Mesenchymal stem cell (in vitro differentiated cells and primary cell): Measurements from ENCODE around the gene ZDHHC14.
"Not testable (repeated sequence)": the region's sequence is repeated elsewhere in the genome, so short reads cannot be mapped to it uniquely, and the experiment has no call there.

ENCODE experiments used
- DNase-seq: peaks from one replicate; pipeline ENCODE4 v3.0.0-alpha.2; 2013
- H2AFZ ChIP-seq: one replicate; pipeline ENCODE4 v1.6.1; 2013; ENCODE audit warnings: low read depth, mild to moderate bottlenecking, control low read depth, inconsistent platforms, low read length, moderate library complexity
- H2AK5ac ChIP-seq: 2 replicates; pipeline ENCODE4 v1.6.1; 2013; ENCODE audit warnings: low read length, moderate library complexity, mild to moderate bottlenecking, inconsistent platforms; ENCODE audit not compliant: severe bottlenecking
- H2BK120ac ChIP-seq: one replicate; pipeline ENCODE4 v1.6.1; 2013; ENCODE audit warnings: low read depth, mild to moderate bottlenecking, inconsistent platforms, low read length, moderate library complexity
- H2BK12ac ChIP-seq, 2 experiments: one replicate each; pipeline ENCODE4 v1.6.1; 2013; ENCODE audit warnings: inconsistent platforms in 2 of 2, low read length in 2 of 2, mild to moderate bottlenecking in 2 of 2, moderate library complexity in 2 of 2, control low read depth in 1 of 2
- H2BK15ac ChIP-seq: one replicate; pipeline ENCODE4 v1.6.1; 2013; ENCODE audit warnings: mild to moderate bottlenecking, low read depth, inconsistent platforms; ENCODE audit not compliant: poor library complexity, severe bottlenecking
- H2BK5ac ChIP-seq: 2 replicates; pipeline ENCODE4 v1.6.1; 2013; ENCODE audit warnings: low read depth, mild to moderate bottlenecking, low read length, control low read depth, inconsistent platforms; ENCODE audit not compliant: poor library complexity, severe bottlenecking
- H3K14ac ChIP-seq, 2 experiments: one replicate each; pipeline ENCODE4 v1.6.1; 2013; ENCODE audit warnings: inconsistent platforms in 2 of 2, low read length in 2 of 2, control low read depth in 1 of 2, mild to moderate bottlenecking in 1 of 2, moderate library complexity in 1 of 2
- H3K18ac ChIP-seq, 2 experiments: one replicate each; pipeline ENCODE4 v1.6.1; 2013; ENCODE audit warnings: inconsistent platforms in 2 of 2, low read length in 2 of 2, control low read depth in 1 of 2, low read depth in 1 of 2, mild to moderate bottlenecking in 1 of 2
- H3K23ac ChIP-seq, 2 experiments: one replicate each; pipeline ENCODE4 v1.6.1; 2013; ENCODE audit warnings: inconsistent platforms in 2 of 2, low read length in 2 of 2, mild to moderate bottlenecking in 2 of 2, moderate library complexity in 2 of 2, control low read depth in 1 of 2
- H3K27ac ChIP-seq: 2 replicates; pipeline ENCODE4 v1.5.1; 2013; ENCODE audit warnings: mild to moderate bottlenecking, moderate library complexity, low read length, control low read depth, inconsistent platforms; ENCODE audit not compliant: poor library complexity, severe bottlenecking
- H3K27me3 ChIP-seq, 2 experiments: 2 replicates each; pipeline versions ENCODE4 v1.6.1 to v1.7.0; 2013; ENCODE audit warnings: low read length in 2 of 2, mild to moderate bottlenecking in 2 of 2, moderate library complexity in 2 of 2, control low read depth in 1 of 2, inconsistent platforms in 1 of 2; ENCODE audit not compliant: control insufficient read depth in 1 of 2, insufficient read depth in 1 of 2
- H3K36me3 ChIP-seq, 2 experiments: 2 replicates each; pipeline versions ENCODE4 v1.6.1 to v1.7.0; 2013; ENCODE audit warnings: low read length in 2 of 2, control low read depth in 1 of 2, inconsistent platforms in 1 of 2, low read depth in 1 of 2, mild to moderate bottlenecking in 1 of 2; ENCODE audit not compliant: insufficient read depth in 2 of 2, control insufficient read depth in 1 of 2
- H3K4ac ChIP-seq, 2 experiments: one replicate each; pipeline ENCODE4 v1.6.1; 2013; ENCODE audit warnings: inconsistent platforms in 2 of 2, low read length in 2 of 2, mild to moderate bottlenecking in 2 of 2, moderate library complexity in 2 of 2, control low read depth in 1 of 2, low read depth in 1 of 2
- H3K4me1 ChIP-seq: 2 replicates; pipeline ENCODE4 v1.6.1; 2013; ENCODE audit warnings: low read depth, low read length, control low read depth; ENCODE audit not compliant: control insufficient read depth, insufficient read depth
- H3K4me2 ChIP-seq: 2 replicates; pipeline ENCODE4 v1.6.1; 2013; ENCODE audit warnings: low read length, mild to moderate bottlenecking, inconsistent platforms; ENCODE audit not compliant: poor library complexity, severe bottlenecking
- H3K4me3 ChIP-seq, 2 experiments: 2 replicates each; pipeline versions ENCODE4 v1.5.1 to v1.7.0; 2013; ENCODE audit warnings: low read length in 2 of 2, mild to moderate bottlenecking in 2 of 2, control low read depth in 1 of 2, low read depth in 1 of 2; ENCODE audit not compliant: insufficient read depth in 1 of 2
- H3K79me1 ChIP-seq: replicated peaks from 2 replicates; pipeline ENCODE4 v1.6.1; 2013; ENCODE audit warnings: mild to moderate bottlenecking, control low read depth, low read length, inconsistent platforms; ENCODE audit not compliant: poor library complexity, severe bottlenecking
- H3K9ac ChIP-seq: 2 replicates; pipeline ENCODE4 v1.7.0; 2013; ENCODE audit warnings: mild to moderate bottlenecking, low read length, moderate library complexity
- H3K9me3 ChIP-seq: 2 replicates; pipeline ENCODE4 v1.7.0; 2013; ENCODE audit warnings: mild to moderate bottlenecking, low read length; ENCODE audit not compliant: control insufficient read depth
- H4K8ac ChIP-seq: one replicate; pipeline ENCODE4 v1.6.1; 2013; ENCODE audit warnings: inconsistent platforms, mild to moderate bottlenecking, low read length, moderate library complexity
- H4K91ac ChIP-seq: one replicate; pipeline ENCODE4 v1.6.1; 2013; ENCODE audit warnings: mild to moderate bottlenecking, low read length, inconsistent platforms
- WGBS: methylation state at CpG from one replicate; pipeline ENCODE4 v1.1.7; 2013; ENCODE audit warnings: mixed read lengths; 5-methylcytosine and 5-hydroxymethylcytosine counted together

Gene ZDHHC14

DNA sequence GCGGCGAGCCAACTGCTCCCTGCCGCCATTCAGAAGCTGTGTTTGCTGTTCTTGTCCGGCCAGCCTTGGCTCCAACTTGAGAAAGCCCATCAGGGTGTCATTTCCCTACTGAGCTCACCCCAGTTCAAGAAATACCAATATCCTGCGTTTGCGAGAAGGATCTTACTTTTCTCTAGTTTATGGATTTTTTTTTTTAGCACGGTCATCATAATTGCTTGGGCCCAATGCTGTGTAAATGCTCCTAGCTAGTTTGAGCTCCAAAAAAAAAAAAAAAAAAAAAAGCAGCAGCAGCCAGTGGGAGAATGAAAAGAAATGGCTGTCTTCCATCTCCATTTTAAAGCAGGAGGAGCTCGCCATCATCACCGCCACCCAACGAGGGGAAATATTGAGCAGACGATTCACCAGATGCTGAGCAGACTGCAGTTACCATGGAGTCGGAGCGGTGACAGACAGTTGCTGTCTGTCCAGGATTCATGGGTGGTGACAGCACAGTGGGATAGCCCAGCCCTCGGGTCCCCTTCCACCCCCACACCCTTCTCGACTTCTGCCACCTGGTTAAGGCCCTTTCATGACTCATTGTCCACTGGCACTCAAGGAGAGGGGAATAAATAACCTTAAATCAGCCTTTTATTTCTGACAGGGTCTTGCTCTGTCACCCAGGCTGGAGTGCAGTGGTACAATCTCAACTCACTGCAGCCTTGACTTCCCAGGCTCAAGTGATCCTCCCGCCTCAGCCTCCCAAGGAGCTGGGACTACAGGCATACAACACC, 309.6 kb downstream of the ZDHHC14 start:
- Histone ChIP-seq H3K9ac (no peak overlapping the region), H3K4ac (no peak overlapping the region), H4K8ac (no peak overlapping the region), H3K18ac (no peak overlapping the region), H3K79me1 (no peaks in the 10 kb centered on the region), H2BK120ac (no peak overlapping the region), H3K23ac (no peak overlapping the region), H3K4me2 (no peak overlapping the region), H2BK12ac (no peak overlapping the region), H2AK5ac (no peak overlapping the region), H4K91ac (no peak overlapping the region), H3K27me3 (peaks cover 43 to 54% of the 10 kb centered on the region in 2 experiments), H3K27ac (no peak overlapping the region), H2AFZ (no peak overlapping the region), H3K4me1 (no peaks in the 10 kb centered on the region), H2BK15ac (no peak overlapping the region), H2BK5ac (no peak overlapping the region), H3K36me3 (no peaks in the 10 kb centered on the region), H3K9me3 (no peaks in the 10 kb centered on the region), H3K14ac (no peak overlapping the region), H3K4me3 (no peak overlapping the region)
- whole genome bisulfite sequencing = 89% methylated on average over 16 of the region's 16 CpGs
- DNase-seq = no peak

GRCh38 chr6:157691621-157692020, 310.6 kb downstream of the ZDHHC14 start:
- not testable (repeated sequence) for H2BK120ac ChIP-seq, H3K79me1 ChIP-seq, H3K14ac ChIP-seq, H3K18ac ChIP-seq, H3K9me3 ChIP-seq, H3K9ac ChIP-seq, H3K4me1 ChIP-seq, H3K4me3 ChIP-seq, H3K23ac ChIP-seq, H2BK5ac ChIP-seq, H3K4me2 ChIP-seq, H3K4ac ChIP-seq, H3K27ac ChIP-seq, H2AK5ac ChIP-seq, H2BK12ac ChIP-seq, H4K91ac ChIP-seq, H3K36me3 ChIP-seq, H2AFZ ChIP-seq, H4K8ac ChIP-seq, H2BK15ac ChIP-seq, DNase-seq
- peaks cover 43 to 54% of the 10 kb centered on the region in 2 experiments for H3K27me3 ChIP-seq
- 90% methylated on average over 10 of the region's 10 CpGs for WGBS

GRCh38 chr6:157693867-157694266, 312.9 kb downstream of the ZDHHC14 start:
- Histone ChIP-seq H2AFZ (no peak overlapping the region), H3K4me2 (no peak overlapping the region), H3K27ac (no peak overlapping the region), H3K4me1 (no peaks in the 10 kb centered on the region), H3K18ac (no peak overlapping the region), H4K91ac (no peak overlapping the region), H3K23ac (no peak overlapping the region), H3K14ac (no peak overlapping the region), H2BK120ac (no peak overlapping the region), H3K36me3 (no peaks in the 10 kb centered on the region), H3K9ac (no peak overlapping the region), H3K4ac (no peak overlapping the region), H2BK5ac (no peak overlapping the region), H2AK5ac (no peak overlapping the region), H3K9me3 (no peaks in the 10 kb centered on the region), H3K4me3 (no peak overlapping the region), H4K8ac (no peak overlapping the region), H3K79me1 (no peaks in the 10 kb centered on the region), H3K27me3 (peaks cover 31 to 44% of the 10 kb centered on the region in 2 experiments), H2BK12ac (no peak overlapping the region), H2BK15ac (no peak overlapping the region)
- 94% methylated on average over 7 of the region's 7 CpGs for WGBS
- no peak for DNase-seq

GRCh38 chr6:157695301-157696040, 314.5 kb downstream of the ZDHHC14 start:
- H3K14ac ChIP-seq = no peak overlapping the region
- no peak overlapping the region for H2BK15ac ChIP-seq
- no peak overlapping the region for H3K23ac ChIP-seq
- H3K27ac ChIP-seq = no peak overlapping the region
- WGBS = 92% methylated on average over 17 of the region's 17 CpGs
- no peak overlapping the region for H3K4me2 ChIP-seq
- H4K8ac ChIP-seq = no peak overlapping the region
- no peak overlapping the region for H2BK5ac ChIP-seq
- no peak overlapping the region for H2BK12ac ChIP-seq
- H3K18ac ChIP-seq = no peak overlapping the region
- no peak overlapping the region for H3K9ac ChIP-seq
- no peak overlapping the region for H4K91ac ChIP-seq
- no peak overlapping the region for H3K4me3 ChIP-seq
- H2BK120ac ChIP-seq = no peak overlapping the region
- H3K36me3 ChIP-seq = no peaks in the 10 kb centered on the region
- no peak for DNase-seq
- no peaks in the 10 kb centered on the region for H3K79me1 ChIP-seq
- H3K27me3 ChIP-seq = peaks cover 21 to 36% of the 10 kb centered on the region in 2 experiments
- no peak overlapping the region for H2AFZ ChIP-seq
- no peak overlapping the region for H3K4ac ChIP-seq
- H2AK5ac ChIP-seq = no peak overlapping the region
- no peaks in the 10 kb centered on the region for H3K4me1 ChIP-seq
- H3K9me3 ChIP-seq = no peaks in the 10 kb centered on the region
